Brain microvascular endothelial cell (primary cell): ENCODE results near the gene DUSP11.

ENCODE experiments used
- DNase-seq: peaks from one replicate; pipeline ENCODE4 v3.0.0-alpha.2; 2020
- H3K27ac ChIP-seq: fragments of 250-450 bp; sonication (Bioruptor Pico); 2 replicates; pipeline ENCODE4 v1.5.1; 2020; ENCODE audit warnings: mild to moderate bottlenecking, moderate library complexity
- H3K27me3 ChIP-seq: fragments of 250-450 bp; sonication (Bioruptor Pico); replicated peaks from 2 replicates; pipeline ENCODE4 v1.5.1; 2020; ENCODE audit warnings: mild to moderate bottlenecking
- H3K36me3 ChIP-seq: fragments of 250-450 bp; sonication (Bioruptor Pico); replicated peaks from 2 replicates; pipeline ENCODE4 v1.5.1; 2020; ENCODE audit warnings: mild to moderate bottlenecking
- H3K4me3 ChIP-seq: 2 replicates; pipeline ENCODE4 v1.5.1; 2011; ENCODE audit warnings: low read depth, mild to moderate bottlenecking, control low read depth, low read length, moderate library complexity
- CTCF ChIP-seq: IDR thresholded peaks from 2 replicates; pipeline ENCODE4 v1.5.1; 2011; ENCODE audit warnings: low read depth, mild to moderate bottlenecking, moderate library complexity, low read length, control low read depth, inconsistent platforms; ENCODE audit errors: missing control alignments
- in situ Hi-C: cut with HindIII; loops from 2 replicates; pipeline ENCODE4 v1.10.0; 2017; ENCODE audit warnings: low sequenced_read_pairs, low pct_ligation_motif_present

The DUSP11 gene

DNA sequence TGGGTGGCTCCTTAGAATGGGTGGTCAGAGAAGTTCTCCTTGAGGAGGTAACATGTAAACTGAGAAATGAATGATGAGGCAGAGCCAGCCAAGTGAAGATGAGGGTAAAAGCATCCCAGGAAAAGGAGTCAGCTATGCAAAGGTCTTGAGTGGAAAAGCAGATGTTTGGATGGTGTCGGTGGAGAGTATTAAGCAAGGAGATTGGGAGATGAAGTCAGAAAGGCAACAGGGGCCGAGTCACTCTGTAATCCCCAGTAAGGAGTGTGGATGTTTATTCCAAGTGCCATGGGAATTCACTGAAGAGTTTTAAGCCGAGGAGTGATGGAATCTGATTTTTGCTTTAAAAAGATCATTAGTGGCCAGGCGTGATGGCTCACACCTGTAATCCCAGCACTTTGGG, 45.5 kb upstream of the DUSP11 start:
- no peaks in the 10 kb centered on the region for H3K27me3 ChIP-seq
- H3K36me3 ChIP-seq = no peaks in the 10 kb centered on the region
- in situ Hi-C loops = no loop called here
- H3K4me3 ChIP-seq = no peak overlapping the region
- H3K27ac ChIP-seq = no peak overlapping the region
- DNase-seq = no peak
- TF ChIP-seq CTCF = no peak

DNA sequence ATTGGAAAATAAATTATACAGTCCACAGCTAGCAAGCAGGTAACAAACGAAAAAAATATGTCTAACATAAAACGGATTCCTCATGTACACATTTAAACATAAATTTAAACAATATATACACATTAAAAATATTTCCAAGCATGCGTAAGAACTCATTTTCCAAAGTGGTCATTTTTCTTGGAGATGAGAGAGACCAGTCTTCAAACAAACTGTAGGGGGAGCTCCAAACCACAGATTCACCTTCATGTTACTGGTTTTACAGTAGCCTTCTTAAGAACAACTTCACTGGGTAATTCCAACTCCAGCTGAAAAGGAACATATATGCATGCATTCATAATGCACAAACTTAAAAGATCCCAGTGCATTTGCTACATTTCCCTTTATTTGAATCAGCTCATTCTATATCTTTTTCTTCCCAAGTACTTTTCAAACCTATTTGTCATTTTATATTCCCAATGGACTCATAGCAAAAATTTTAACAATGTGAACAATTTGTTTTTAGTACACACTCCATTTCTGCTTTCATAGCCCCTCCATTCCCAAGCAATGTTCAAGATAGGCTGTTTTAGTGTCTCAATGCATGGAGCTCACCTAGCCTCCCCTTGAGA, 44.1 kb upstream of the DUSP11 start:
- in situ Hi-C loops = no loop called here
- peak; percentile 73 for TF ChIP-seq CTCF
- Histone ChIP-seq H3K36me3 (no peaks in the 10 kb centered on the region), H3K4me3 (no peak overlapping the region), H3K27ac (no peak overlapping the region), H3K27me3 (no peaks in the 10 kb centered on the region)
- peak; percentile 59 for DNase-seq

GRCh38 chr2:73823416-73823815, 43.5 kb upstream of the DUSP11 start:
- in situ Hi-C loops = no loop called here
- no peak for DNase-seq
- Histone ChIP-seq H3K27me3 (no peaks in the 10 kb centered on the region), H3K36me3 (no peaks in the 10 kb centered on the region), H3K27ac (no peak overlapping the region), H3K4me3 (no peak overlapping the region)
- TF ChIP-seq CTCF = no peak

- no peak for TF ChIP-seq CTCF
Observed at GRCh38 chr2:73822991-73823390, 43.1 kb upstream of the DUSP11 start.

DNA sequence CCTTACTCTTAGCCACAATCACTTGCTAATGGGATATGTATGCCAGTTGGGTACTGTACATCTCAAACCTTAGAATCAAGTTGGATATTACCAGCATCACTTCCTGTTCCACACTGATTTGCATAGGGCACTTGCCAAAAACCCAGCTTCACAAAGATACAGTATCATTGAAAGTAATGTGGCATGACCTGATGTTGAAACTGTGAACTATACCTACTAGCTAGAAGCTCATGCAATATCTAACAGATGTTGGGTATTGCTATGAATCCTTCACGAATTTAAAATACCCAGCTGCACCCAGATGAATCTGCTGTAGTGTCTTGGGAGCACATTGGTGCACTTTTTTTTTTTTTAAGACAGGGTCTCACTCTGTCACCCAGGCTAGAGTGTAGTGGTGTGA, 42.4 kb upstream of the DUSP11 start:
- H3K27me3 ChIP-seq = no peaks in the 10 kb centered on the region
- no peak overlapping the region for H3K27ac ChIP-seq
- DNase-seq = no peak
- H3K4me3 ChIP-seq = no peak overlapping the region
- H3K36me3 ChIP-seq = no peaks in the 10 kb centered on the region
- no peak for TF ChIP-seq CTCF
- in situ Hi-C loops = no loop called here

More at GRCh38 chr2:73822991-73823390, 43.1 kb upstream of the DUSP11 start:
- Histone ChIP-seq H3K4me3 (no peak overlapping the region), H3K27ac (no peak overlapping the region), H3K36me3 (no peaks in the 10 kb centered on the region), H3K27me3 (no peaks in the 10 kb centered on the region)
- in situ Hi-C loops = no loop called here
- DNase-seq = no peak

DNA sequence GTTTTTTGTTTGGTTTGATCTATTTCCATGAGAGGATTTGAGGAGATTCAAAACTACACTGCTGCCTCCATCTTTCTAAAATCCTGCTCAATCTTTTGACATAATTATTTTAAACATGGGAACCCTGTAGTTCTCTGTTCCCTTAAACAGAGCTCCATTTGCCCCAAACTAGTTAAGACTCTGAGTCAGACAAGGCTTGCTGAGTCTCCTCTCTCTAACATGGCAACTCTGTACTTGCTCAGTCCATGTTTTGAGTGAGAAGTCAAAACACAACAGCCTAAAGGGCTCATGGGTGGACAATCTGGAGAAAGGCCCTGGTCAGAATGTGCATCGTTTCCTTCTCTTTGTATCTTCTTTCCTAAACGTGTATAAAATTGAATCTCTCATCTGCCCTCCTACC, 41.8 kb upstream of the DUSP11 start:
- H3K4me3 ChIP-seq = no peak overlapping the region
- in situ Hi-C loops = no loop called here
- DNase-seq = no peak
- no peak overlapping the region for H3K27ac ChIP-seq
- H3K27me3 ChIP-seq = no peaks in the 10 kb centered on the region
- no peak for TF ChIP-seq CTCF
- H3K36me3 ChIP-seq = no peaks in the 10 kb centered on the region
